ENCODE data around the gene TDRD12.
A peak's percentile ranks its signal among the peaks of the same experiment; 100 is the strongest.
"Not testable (repeated sequence)": the region's sequence is repeated elsewhere in the genome, so short reads cannot be mapped to it uniquely, and the experiment has no call there.

The TDRD12 gene

DNA sequence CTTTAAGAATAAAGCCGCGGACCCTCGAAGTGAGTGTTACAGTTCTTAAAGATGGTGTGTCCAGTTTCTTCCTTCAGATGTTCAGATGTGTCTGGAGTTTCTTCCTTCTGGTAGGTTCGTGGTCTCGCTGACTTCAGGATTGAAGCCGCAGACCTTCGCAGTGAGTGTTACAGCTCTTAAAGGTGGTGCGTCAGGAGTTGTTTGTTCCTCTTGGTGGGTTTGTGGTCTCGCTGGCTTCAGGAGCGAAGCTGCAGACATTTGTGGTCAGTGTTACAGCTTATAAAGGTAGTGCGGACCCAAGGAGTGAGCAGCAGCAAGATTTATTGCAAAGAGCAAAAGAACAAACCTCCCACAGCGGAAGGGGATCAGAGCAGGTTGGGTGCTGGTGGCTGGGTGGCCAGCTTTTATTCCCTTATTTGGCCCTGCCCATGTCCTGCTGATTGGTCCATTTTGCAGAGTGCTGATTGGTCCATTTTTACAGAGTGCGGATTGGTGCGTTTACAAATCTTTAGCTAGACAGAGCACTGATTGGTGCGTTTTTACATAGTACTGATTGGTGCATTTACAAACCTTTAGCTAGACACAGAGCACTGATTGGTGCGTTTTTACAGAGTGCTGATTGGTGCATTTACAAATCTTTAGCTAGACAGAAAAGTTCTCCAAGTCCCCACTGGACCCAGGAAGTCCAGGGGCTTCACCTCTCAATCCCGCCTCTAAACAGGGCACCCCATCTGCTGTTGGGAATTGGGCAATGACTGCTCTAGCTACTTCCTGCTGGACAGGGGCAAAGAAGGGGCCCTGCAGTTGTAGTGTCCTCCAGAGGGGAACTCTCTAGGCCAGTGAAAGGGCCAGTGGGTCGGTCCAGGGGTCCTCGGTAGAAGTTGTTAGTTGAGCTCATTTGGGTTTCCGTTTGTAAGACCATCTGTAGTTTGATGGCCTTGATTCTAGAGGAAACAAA lies 26.1 kb upstream of the TDRD12 start:
- peak; percentile 14 for DNase-seq

DNA sequence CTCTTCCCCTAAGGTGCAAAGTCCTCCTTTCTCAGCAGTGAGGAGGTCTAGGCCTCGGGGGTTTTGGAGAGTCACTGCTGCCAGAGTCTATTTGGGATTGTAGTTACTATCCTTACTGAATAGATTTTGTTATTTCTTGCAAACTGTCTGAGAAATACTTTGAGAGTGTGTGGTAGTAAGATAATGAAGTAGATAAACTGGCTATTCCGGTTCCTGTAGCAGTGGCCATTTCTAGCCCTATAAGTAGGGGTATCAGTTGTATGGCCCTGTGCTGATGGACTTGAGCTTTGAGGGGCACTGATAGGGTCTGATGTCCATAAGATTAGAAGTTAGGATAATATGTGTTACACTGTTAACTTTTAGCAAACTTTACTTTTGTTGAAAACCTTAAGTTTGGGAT lies 25.3 kb upstream of the TDRD12 start:
- not testable (repeated sequence) for DNase-seq

DNA sequence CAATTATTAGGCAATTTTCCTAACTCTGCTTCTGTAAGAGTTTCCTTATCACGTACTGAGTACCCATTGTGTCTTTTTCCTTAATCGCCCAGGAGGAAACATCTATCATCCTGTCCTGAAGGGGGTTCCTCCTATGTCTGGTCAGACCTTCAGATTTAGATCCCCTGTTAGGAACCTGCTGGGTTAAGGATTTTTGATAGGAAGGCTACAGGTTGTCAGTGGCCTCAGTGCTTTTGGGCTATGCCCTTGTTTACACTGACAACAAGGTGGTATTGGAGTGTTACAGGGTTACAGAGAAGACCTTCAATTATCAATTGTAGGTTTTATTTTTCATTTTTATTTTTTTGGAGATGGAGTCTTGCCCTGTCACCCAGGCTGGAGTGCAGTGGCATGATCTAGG lies 24.7 kb upstream of the TDRD12 start:
- DNase-seq: not testable (repeated sequence)

DNA sequence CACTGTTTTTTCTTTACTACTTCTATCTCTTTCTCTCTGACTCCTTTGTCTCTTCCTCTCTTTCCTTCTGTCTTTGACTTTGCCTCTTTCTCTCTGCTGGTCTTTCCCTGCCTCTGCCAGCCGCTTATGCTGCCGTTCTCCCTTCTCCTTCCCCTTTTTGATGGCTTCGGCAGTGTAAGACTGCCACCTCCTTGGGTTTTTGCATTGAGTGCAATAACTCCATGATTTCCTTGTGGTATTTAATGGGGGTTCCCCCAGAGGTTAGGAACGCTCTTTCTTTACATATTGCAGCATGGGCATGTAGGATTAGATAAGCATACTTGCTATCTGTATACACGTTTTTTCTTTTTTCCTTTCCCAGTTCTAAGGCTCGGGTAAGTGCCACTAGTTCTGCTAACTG lies 24.1 kb upstream of the TDRD12 start:
- DNase-seq: not testable (repeated sequence)

DNA sequence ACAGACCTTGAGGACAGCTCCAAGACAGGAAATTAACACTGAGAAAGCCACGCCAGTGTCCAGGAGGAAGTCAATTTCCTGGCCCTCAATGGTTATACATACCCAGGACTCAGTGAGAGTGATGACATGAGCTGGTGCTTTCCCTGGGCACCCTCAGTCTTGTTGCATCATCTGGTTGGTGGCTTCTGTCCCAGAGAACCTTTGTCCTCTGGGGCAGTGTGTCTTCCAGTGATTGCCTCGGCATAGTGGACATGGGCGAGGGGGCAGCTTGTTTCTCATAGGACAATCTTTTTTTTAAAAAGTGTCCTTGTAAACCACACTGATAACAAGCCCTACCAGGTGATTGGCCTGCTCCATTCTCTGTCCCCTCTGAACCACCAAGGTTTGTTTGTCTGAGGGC lies 22.8 kb upstream of the TDRD12 start:
- not testable (repeated sequence) for DNase-seq

DNA sequence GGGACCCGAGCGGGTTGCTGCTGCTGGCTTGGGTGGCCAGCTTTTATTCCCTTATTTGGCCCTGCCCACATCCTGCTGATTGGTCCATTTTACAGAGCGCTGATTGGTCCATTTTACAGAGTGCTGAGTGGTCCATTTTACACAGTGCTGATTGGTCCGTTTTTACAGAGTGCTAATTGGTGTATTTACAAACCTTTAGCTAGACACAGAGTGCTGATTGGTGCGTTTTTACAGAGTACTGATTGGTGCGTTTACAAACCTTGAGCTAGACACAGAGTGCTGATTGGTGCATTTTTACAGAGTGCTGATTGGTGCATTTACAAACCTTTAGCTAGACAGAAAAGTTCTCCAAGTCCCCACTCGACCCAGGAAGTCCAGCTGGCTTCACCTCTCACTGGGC lies 19.4 kb upstream of the TDRD12 start:
- DNase-seq: not testable (repeated sequence)

DNA sequence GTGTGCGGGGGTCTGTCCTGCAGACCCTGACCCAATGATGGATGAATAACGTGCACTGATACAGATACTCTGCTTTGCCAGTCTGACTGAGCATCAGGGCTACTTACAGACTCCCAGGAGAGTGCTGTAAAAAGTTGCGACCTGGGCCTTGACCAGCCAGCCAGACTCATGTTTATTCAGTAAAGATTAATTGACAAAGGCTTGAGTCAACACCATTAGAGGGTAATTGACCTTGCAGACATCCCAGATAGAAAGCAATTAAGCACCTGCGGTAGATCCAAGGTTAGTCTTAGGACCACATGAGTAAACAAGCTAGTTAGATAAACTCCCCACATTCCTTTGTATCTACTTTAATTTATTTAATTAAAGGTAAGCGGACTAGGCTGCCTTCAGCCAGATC lies 17.6 kb upstream of the TDRD12 start:
- no peak for DNase-seq

DNA sequence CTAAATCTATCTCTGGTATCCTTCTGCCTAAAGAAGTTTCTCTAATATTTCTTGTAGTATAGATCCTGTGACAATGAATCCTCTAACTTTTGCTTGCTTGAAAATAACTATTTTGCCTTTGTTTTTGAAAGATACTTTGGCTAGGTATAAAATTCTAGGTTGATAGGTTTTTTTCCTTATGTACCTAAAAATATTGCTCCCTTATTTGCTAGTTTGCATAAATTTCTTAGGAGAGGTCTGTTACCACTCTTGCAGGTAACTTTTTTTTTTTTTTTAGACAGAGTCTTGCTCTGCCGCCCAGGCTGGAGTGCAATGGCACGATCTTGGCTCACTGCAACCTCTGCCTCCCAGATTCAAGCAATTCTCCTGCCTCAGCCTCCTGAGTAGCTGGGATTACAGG lies 15.6 kb upstream of the TDRD12 start:
- DNase-seq: not testable (repeated sequence)

DNA sequence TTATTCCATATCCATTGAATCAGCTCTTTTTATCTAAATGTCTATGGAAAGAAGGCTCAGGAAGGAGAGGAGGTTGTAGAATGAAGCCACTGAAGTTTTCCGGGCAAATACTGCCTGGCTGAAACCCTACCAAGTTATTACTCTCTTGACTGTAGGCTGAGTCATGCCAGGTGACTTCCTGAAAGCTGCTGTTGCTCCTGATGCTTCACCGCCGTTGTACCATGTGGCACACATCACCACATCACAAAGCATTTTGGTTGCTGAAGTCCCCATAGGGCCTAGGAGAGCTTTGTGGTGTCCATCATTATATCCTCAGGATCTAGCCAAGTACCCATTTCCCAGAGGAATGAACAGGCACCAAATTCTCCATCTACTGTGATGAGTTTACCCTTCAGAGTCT lies 11.1 kb upstream of the TDRD12 start:
- DNase-seq: no peak

DNA sequence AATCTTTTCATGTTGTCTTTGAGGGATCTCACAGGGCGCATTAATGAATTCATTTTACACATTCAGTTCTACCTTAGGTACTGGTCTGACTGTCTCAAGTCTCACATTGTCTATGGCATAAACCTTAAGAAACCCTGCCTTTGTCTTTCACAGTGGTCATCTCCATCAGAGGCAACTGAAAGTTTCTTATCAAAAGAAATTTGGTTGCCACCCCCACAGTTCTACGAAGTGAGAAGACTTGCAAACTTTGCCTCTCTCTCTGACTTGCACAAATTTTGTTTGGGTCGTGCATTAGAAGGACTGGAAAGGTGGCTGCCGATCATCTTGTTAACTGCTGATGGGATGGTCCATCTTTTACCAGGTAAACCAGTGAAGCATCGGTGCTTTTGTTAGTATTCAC lies 10.5 kb upstream of the TDRD12 start:
- no peak for DNase-seq

DNA sequence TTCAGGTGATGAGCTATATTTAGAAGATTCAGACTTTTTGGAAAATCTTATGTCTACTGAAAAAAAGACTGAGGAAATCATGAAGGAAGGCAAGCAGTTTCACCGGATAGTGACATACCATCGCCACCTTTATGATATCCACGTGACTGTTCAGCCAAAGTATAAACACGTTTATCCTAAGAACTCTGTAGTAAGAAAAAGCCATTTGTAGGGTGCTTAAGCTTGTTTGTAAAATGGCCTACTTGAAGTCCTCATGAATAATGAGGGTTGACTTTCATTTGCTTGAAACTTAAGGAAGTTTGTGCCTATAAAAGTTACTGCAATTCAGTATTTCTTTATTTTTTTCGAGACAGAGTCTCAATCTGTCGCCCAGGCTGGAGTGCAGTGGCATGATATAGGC lies 7.8 kb upstream of the TDRD12 start:
- DNase-seq: no peak

DNA sequence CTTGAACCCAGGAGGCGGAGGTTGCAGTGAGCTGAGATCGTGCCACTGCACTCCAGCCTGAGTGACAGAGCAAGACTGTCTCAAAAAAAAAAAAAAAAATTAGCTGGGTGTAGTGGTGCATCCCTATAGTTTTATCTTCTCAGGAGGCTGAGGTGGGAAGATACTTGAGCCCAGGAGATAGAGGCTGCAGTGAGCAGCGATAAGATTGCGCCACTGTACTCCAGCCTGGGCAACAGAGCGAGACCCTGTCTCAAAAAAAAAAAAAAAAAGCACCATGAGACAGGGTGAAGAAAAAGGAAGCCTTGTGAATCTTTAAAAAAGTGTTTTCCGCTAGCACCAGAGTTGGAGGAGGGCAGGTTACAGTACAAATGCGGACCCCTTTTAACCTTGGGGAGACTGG lies 3.4 kb upstream of the TDRD12 start:
- DNase-seq: not testable (repeated sequence)

DNA sequence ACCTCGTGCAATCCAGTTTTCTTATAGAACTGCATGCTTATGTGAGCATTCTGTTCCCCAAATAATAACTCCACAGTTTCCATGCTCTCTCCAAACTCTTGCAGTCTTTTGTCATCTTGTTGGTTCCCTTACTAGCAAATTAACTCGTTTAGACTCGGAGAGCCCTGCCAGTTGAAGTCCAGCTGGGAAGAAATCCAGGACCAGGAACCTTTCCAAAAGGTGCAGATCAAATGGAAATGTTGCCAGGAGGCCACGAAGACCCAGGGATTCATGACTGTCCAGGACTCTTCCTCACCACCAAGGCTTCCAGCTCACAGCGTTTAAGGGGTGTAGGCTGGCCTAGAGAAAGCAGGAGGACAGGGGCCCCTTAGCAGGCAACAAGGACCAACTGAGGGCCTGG lies 2.1 kb upstream of the TDRD12 start:
- no peak for DNase-seq

DNA sequence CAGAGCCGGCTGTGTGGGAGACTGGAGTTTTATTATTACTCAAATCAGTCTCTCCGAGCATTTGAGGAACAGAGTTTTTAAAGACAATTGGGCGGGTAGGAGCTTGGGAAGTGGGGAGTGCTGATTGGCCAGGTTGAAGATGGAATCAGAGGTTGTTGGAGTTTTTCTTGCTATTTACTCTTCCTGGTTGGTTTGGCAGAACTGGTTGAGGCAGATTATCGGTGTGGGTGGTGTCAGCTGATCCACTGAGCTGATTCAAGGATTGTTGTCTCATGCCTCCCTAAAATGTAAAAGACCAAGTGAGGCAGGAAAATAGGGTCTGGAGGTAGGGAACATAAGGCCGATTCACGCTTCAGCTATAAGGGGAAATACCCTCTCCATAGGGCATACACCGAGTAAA lies 1.3 kb upstream of the TDRD12 start:
- no peak for DNase-seq

DNA sequence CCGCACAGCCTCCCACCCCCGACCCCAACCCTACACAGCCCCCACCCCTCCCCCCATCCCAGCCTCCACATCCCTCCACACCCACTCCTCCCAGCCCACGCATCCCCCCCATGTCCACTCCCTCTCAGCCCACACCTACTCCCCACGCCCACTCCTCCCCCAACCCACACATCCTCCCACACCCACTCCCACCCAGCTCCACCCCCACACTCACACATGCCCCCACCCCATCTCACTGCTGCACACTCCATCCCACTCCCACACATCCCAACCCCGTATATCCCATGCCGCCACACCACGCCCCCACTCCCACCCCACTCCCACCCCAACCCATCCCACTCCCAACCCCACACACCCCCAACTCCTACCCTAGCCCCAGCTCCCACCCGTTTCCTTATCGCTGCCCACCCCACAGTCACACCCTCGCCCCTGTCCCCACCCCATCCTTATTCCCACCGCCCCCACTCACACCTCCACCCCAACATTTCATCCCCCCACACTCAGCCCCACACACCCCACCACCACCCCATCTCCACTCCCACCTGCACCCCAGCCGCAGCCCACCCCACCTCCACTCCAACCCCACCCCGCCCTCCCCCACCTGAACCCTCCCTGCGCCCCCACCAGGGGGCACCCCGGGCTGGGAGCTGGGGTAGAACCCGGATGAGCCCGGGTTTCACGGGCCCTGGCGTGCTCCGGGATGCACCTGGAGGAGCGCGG lies 809 bp downstream of the TDRD12 start:
- no peak for DNase-seq

DNA sequence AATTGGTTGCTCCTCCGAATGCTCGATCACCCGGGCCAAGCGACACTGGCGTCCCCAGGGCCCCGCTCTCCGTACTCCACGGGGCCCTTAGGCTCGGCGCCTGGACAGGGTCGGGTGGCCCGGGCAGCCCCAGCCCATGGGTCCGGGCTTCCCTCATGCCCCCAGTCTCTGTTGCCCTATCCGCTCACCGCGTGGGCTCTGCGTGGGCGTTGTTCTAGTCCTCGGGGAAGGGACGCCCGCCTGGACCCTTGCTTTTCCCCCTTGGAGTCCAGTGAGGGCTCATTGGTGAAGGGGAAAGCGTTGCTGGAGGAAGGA lies 1.3 kb downstream of the TDRD12 start:
- no peak for DNase-seq

DNA sequence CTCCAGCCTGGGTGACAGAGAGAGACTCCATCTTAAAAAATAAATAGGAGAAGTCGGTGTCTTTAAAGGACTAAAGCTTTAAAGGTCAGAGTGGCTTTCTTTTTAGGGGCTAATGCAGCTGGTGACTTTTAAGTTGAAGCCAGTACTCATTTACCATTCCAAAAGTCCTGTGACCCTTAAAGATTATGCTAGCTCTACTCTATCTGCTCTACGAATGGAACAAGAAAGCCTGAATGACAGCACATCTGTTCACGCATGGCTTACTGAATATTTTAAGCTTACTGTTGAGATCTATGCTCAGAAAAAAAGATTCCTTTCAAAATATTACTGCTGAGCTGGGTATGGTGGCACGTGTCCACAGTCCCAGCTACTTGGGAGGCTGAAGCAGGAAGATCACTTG lies 16.4 kb downstream of the TDRD12 start:
- no peak for DNase-seq

DNA sequence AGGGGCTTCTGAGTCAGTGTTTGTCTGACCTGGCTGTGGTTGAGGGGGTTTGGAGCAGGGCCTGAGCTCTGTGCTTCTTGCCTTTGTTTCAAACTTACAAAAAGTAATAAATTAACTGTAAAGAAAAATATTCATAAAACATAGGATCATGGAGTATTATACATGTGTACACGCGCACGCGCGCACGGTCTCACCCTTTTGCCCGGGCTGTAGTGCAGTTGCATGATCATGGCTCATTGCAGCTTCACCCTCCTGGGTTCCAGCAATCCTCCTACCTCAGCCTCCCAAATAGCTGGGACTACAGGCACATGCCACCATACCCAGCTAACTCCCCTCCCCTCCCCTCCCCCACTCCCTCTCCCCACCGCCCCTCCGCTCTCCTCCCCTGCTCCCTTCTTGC lies 23.5 kb downstream of the TDRD12 start:
- no peak for DNase-seq

DNA sequence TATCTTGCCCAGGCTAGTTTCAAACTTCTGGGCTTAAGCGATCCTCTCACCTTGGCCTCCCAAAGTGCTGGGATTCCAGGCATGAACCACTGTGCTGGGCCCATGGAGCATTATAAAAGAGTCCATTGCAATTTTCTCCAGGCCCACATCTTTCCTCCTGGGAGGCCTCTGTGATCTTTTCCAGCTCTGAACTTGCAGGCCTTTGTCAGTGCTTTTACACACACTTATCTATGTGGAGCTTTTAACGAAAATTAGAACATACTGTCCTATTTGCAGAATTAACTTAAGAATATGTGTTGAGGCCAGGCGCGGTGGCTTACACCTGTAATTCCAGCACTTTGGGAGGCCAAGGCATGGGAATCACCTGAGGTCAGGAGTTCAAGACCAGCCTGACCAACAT lies 23.9 kb downstream of the TDRD12 start:
- no peak for DNase-seq

DNA sequence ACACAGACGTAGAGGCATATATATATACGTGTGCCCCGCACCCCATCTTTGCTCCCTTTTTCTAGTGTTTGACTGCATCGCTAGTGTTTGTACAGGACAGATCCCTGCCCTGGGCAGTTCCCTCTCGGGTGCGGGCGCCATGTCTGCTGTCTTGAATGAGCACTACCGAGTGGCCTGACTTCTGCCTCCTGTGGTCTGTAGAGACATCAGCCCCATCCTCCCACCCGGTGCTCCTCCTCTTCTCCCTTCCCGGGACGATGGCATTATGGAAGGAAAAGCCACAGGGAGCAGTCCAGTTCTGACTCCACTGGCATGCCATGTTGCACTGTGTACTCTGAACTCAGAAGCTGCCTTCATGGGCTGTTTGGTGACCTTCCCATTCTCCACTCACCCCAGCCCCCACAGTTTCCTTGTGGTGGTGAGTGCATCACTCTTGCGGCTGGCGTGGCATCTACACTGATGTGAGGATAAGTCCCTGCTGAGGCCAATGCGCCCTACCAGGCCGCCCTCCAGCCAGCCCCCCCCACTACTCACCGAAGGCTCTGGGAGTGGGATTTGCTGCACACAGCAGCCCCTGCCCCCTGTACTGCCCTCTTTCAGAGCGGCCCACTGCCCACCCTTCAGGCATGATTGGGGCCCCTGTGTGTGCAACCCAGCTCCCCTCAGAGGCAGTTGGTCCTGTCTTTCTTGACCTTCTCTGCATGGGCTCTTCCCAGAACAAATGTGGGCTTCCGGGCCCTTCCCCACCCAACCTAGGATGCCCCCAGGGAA lies 25.2 kb downstream of the TDRD12 start:
- DNase-seq: no peak

DNA sequence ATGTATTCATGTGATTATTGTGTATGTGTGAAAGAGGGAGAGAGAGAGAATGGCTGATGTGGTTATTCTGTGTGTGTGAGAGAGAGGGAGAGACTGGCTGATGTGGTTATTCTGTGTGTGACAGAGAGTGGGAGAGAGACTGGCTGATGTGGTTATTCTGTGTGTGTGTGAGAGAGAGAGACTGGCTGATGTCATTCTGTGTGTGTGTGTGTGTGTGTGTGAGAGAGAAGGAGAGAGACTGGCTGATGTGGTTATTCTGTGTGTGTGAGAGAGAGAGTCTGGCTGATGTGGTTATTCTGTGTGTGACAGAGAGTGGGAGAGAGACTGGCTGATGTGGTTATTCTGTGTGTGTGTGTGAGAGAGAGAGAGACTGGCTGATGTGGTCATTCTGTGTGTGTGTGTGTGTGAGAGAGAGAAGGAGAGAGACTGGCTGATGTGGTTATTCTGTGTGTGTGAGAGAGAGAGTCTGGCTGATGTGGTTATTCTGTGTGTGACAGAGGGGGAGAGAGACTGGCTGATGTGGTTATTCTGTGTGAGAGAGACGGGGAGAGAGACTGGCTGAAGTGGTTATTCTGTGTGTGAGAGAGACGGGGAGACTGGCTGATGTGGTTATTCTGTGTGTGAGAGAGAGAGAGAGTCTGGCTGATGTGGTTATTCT lies 26.2 kb downstream of the TDRD12 start:
- DNase-seq: peak; percentile 1

DNA sequence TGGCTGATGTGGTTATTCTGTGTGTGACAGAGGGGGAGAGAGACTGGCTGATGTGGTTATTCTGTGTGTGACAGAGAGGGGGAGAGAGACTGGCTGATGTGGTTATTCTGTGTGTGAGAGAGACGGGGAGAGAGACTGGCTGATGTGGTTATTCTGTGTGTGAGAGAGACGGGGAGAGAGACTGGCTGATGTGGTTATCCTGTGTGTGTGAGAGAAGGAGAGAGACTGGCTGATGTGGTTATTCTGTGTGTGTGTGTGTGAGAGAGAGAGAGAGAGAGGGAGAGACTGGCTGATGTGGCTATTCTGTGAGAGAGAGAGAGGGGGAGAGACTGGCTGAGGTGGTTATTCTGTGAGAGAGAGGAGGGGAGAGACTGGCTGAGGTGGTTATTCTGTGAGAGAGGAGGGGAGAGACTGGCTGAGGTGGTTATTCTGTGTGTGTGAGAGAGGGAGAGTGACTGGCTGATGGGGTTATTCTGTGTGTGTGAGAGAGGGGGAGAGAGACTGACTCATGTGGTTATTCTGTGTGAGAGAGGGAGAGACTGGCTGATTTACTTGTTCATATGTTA lies 27.1 kb downstream of the TDRD12 start:
- DNase-seq: peak; percentile 3

DNA sequence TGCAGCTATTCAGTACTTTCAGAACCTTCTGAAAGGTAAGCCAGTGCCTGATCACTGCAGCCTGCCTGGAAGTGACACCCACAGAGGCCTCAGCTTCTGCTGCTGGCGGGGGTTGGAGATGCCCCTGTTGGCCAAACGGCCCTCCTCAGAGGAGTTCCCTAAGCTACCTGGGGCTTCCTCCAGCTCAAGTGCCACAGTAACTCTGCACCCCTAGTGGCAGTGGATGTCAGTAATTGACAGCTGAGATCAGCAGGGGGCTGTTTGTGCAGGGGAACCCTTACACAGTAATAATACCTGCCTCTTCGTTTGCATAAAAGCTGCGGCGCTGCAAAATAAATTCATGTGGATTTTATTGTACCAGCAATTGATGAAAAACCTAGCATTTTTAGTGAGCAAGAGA lies 28.9 kb downstream of the TDRD12 start:
- DNase-seq: no peak
